Effector memory CD4-positive, alpha-beta T cell (primary cell): Measurements from ENCODE around the gene TRIO.
A peak's percentile ranks its signal among the peaks of the same experiment; 100 is the strongest.

ENCODE experiments used
- DNase-seq, 3 donors: peaks; one replicate each; pipeline ENCODE4 v3.0.0-alpha.2; 2020
- H3K27ac ChIP-seq: 2 replicates; pipeline ENCODE4 v1.7.0; 2013; ENCODE audit warnings: mild to moderate bottlenecking, low read length, moderate library complexity; ENCODE audit not compliant: insufficient read depth, poor library complexity, severe bottlenecking
- H3K27me3 ChIP-seq: replicated peaks from 2 replicates; pipeline ENCODE4 v1.7.0; 2013; ENCODE audit warnings: mild to moderate bottlenecking, low read length; ENCODE audit not compliant: insufficient read depth, control insufficient read depth, poor library complexity, severe bottlenecking
- H3K36me3 ChIP-seq: 2 replicates; pipeline ENCODE4 v1.7.0; 2013; ENCODE audit warnings: mild to moderate bottlenecking, low read length, moderate library complexity; ENCODE audit not compliant: control insufficient read depth, insufficient read depth
- H3K4me1 ChIP-seq: 2 replicates; pipeline ENCODE4 v1.7.0; 2013; ENCODE audit warnings: low read length, mild to moderate bottlenecking; ENCODE audit not compliant: control insufficient read depth, insufficient read depth, poor library complexity, severe bottlenecking
- H3K4me3 ChIP-seq: 2 replicates; pipeline ENCODE4 v1.7.0; 2013; ENCODE audit warnings: low read length, low read depth, mild to moderate bottlenecking; ENCODE audit not compliant: insufficient read depth, poor library complexity, severe bottlenecking
- H3K9me3 ChIP-seq: 2 replicates; pipeline ENCODE4 v1.7.0; 2013; ENCODE audit warnings: mild to moderate bottlenecking, low read length, moderate library complexity; ENCODE audit not compliant: control insufficient read depth

Gene TRIO

DNA sequence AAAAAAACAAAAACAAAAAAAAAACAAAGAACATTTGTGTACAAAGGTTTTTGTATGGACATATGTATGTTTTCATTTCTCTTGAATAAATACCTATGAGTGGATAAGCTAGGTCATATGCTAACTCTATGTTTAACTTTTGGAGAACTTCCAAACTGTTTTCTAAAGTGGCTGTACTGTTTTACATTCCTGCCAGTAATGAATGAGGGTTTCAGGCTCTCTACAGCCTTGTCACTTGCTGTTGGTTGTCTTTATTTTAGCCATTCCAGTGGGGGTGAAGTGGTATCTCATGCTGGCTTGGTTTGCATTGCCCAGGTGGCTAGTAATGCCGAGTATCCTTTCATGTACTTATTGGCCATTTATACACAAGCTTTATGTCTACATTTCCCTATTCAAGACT lies 9.1 kb upstream of the TRIO start:
- Histone ChIP-seq H3K4me1 (no peaks in the 10 kb centered on the region), H3K27me3 (no peaks in the 10 kb centered on the region), H3K9me3 (no peaks in the 10 kb centered on the region), H3K4me3 (no peak overlapping the region), H3K36me3 (no peaks in the 10 kb centered on the region), H3K27ac (no peak overlapping the region)
- DNase-seq = no peak

DNA sequence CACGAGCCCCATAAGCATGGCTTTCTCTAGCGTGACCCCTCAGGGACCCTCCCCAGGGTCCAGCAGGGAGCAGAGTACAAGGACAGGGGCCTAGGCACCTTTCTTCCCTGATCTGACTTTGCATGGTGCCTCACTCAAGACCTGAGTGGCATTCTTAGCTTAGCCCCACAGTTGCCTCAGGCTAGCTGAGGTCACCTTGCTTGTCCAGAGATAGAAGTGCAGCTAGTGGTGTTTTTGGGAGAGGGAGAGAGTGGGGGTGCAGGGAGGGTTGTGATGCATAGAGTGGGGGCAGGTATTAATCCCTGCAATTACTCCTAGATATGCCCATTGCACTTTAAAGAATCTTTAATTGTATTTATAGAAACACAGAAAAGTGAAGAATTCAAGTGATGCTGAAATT lies 8.4 kb upstream of the TRIO start:
- H3K4me3 ChIP-seq = no peak overlapping the region
- no peaks in the 10 kb centered on the region for H3K36me3 ChIP-seq

DNA sequence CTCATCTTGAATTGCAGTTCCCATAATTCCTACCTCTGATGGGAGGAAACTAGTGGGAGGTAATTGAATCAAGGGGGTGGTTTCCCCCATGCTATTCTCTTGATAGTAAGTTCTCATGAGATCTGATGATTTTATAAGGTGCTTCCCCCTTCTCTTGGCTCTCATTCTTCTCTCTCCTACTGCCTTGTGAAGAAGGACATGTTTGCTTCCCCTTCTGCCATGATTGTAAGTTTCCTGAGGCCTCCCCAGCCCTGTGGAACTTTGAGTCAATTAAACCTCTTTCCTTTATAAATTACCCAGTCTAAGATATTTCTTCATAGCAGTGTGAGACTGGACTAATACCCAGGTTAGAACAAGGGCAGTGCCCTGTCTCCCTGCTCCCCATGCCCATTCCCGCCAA lies 7.5 kb upstream of the TRIO start:
- Histone ChIP-seq H3K27me3 (no peaks in the 10 kb centered on the region), H3K27ac (no peak overlapping the region), H3K4me3 (no peak overlapping the region), H3K4me1 (no peaks in the 10 kb centered on the region), H3K36me3 (no peaks in the 10 kb centered on the region), H3K9me3 (no peaks in the 10 kb centered on the region)
- DNase-seq = no peak

More for the DNA sequence above, 8.4 kb upstream of the TRIO start:
- Histone ChIP-seq H3K9me3 (no peaks in the 10 kb centered on the region), H3K4me1 (no peaks in the 10 kb centered on the region), H3K27ac (no peak overlapping the region), H3K27me3 (no peaks in the 10 kb centered on the region)
- no peak for DNase-seq

DNA sequence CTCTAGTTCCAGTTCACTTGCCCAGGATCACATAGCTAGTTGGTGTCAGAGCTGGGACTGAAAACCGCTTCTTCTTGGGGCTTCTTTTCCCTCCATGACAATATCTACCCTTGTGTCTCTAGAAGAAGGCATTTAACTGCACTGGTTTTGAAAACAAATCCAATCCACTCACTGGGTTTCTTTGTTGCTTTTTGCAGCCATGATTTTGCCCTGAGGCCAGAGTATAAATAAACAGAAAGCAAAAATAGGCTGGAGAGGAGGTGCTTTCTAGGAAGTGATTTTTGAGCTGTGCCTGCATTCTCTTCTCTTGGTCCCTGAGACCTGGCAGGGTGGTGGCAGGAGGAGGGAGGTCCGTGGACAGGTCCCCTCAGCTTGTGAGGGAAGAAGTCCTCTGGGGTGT lies 6.9 kb upstream of the TRIO start:
- H3K4me3 ChIP-seq = no peak overlapping the region
- H3K9me3 ChIP-seq = no peaks in the 10 kb centered on the region
- no peaks in the 10 kb centered on the region for H3K27me3 ChIP-seq
- no peaks in the 10 kb centered on the region for H3K36me3 ChIP-seq
- no peak overlapping the region for H3K27ac ChIP-seq
- DNase-seq = no peak
- no peaks in the 10 kb centered on the region for H3K4me1 ChIP-seq

DNA sequence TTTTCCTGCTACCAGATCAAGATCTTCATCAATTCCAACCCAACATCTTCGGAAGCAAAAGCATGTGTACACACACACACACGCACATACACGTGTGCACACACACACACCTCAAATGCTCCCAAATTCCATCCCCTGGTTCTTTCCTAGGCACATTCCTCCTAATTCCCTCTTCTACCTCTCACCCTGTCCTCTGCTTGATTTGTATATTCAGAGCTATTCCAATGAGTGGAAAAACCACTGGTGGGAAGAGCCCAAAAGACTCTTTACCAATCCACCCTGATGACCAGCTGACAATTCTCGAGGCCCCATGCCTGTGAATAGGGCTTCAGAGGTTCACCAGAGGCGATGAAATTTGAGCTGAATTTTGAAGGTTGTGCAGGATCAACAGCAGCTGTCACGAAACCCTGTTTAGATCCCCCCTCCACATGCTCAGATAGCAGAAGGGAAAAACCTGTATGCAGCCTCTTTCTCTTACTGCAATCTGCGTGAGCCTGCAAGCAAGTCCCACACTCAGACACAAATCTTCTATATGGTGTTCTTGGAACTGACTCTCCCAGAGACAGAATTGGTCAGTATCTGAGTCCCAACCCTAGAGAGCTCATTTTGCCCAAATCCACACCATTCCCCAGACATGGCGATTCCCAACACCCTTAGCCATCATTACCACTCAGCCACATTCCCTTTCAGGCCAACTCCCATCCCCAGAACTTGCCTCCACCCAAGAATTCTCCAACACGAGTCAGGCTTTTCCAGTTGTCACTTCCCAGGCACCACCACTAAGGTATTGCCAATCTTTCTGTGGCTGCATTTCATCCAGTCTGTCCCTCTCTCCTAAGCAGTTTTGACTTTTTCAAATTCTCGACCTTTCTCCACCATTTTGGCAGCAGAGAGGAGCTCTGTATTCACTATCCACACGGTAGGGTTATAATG lies 4.3 kb upstream of the TRIO start:
- H3K4me1 ChIP-seq = peaks cover 5% of the 10 kb centered on the region
- no peaks in the 10 kb centered on the region for H3K27me3 ChIP-seq
- no peaks in the 10 kb centered on the region for H3K36me3 ChIP-seq
- no peaks in the 10 kb centered on the region for H3K9me3 ChIP-seq
- no peak for DNase-seq
- H3K4me3 ChIP-seq = no peak overlapping the region
- no peak overlapping the region for H3K27ac ChIP-seq

DNA sequence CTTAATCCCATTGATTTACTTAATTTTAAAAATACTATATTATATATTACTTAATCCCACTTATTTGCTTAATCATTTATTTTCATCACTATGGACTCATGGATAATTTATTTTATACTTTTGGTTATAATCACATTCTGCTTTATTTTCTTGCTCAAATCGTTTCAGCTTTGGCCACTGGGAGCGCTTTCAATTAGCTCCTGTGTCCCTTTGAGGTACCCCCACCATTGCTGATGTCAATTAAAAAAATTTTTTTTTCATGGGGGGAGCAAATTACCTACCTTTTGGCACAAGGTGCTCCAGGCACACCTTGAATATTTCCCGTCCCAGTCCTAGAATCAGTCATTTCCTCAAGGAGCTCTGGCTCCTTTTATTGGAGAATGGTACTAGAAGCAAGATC lies 1.4 kb upstream of the TRIO start:
- Histone ChIP-seq H3K4me1 (peaks cover 5% of the 10 kb centered on the region), H3K4me3 (no peak overlapping the region), H3K27ac (no peak overlapping the region), H3K27me3 (no peaks in the 10 kb centered on the region), H3K36me3 (no peaks in the 10 kb centered on the region), H3K9me3 (no peaks in the 10 kb centered on the region)
- no peak for DNase-seq

DNA sequence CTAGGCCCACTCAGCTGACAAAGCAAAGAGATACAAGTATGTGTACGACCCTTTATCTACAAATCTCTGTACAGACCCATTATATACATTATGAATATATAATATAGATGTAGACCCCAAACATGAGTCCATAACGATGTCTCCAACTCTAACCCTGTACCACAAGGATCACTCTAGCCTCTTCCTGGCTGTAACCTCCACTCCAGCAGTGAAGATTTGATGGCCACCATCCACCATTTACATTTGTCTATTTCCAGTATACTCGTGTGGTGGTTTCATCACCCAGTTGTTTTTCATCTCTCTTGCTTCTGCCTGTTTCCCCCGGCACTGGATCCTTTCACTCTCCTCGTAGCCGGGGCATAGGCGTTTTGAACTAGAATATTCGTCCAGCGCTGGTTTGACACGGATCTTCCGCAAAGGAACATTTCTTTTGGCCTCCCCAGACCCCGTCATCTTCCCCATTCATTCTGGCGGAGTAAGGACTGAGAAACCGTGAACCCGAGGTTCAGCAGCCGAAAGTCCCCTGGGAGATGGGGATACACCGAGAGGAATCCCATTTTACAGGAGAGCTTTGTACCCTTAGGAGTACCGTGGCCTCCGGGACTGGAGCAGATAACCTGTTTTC lies 828 bp upstream of the TRIO start:
- Histone ChIP-seq H3K27me3 (no peaks in the 10 kb centered on the region), H3K4me1 (peaks cover 5% of the 10 kb centered on the region), H3K4me3 (peak overlapping the region; percentile 56), H3K9me3 (no peaks in the 10 kb centered on the region), H3K36me3 (no peaks in the 10 kb centered on the region), H3K27ac (no peak overlapping the region)
- no peak for DNase-seq

DNA sequence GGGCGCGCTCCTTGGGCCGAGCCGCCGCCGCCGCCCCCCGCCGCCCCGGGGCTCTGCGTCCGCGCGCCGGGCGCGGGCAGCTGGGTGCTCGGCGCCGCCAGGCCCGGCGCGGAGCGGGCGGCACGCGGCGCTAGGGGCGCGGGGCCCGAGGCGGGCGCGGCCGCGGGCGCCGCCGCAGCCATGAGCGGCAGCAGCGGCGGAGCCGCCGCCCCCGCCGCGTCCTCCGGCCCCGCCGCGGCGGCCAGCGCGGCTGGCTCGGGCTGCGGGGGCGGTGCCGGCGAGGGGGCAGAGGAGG lies 351 bp downstream of the TRIO start:
- H3K4me1 ChIP-seq = peaks cover 5% of the 10 kb centered on the region
- H3K27me3 ChIP-seq = no peaks in the 10 kb centered on the region
- no peak overlapping the region for H3K4me3 ChIP-seq
- no peak for DNase-seq
- H3K36me3 ChIP-seq = no peaks in the 10 kb centered on the region
- H3K9me3 ChIP-seq = no peaks in the 10 kb centered on the region
- no peak overlapping the region for H3K27ac ChIP-seq

DNA sequence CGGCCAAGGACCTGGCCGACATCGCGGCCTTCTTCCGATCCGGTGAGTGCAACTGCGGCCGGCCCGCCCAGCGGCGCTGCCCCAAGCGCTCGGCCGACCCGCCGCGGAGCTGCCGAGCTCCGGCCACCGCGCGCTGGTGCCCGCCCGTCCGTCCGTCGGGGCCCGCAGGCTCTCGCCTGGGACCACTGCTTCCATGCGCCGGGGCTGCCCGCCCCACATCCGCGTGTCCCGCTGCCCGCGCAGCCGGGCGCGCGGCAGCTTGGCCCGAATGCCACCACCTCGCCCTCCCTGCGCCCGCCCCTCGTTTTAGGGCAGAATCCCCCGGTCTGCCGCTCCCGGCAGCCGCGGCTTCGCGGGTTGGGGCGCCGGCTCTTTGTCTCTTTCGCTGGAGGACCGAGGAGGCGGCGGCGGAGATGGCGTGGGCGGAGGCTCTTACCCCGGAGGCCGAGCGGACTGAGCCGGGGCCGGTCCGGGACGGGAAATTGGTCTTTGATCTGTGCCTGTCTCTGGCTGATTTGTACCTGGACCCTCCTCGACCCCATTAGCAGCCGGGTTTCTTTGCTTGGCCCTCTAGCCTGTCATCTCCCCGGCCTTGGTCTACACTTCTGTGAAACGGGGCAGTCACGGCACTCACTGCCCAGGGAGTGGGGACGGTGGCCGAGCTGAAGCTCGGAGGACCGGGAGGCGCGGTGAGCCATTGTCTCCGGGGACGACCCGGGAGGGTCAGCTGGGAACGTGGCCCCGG lies 871 bp downstream of the TRIO start:
- no peak for DNase-seq
- Histone ChIP-seq H3K4me3 (peak overlapping the region; percentile 59), H3K4me1 (peaks cover 5% of the 10 kb centered on the region), H3K36me3 (no peaks in the 10 kb centered on the region), H3K27ac (no peak overlapping the region), H3K9me3 (no peaks in the 10 kb centered on the region), H3K27me3 (no peaks in the 10 kb centered on the region)
